Measurements from ENCODE around the gene TMEM35B.

- no peak for TF ChIP-seq CTCF (conservative IDR thresholded peaks at IDR 0.05 in 1 of 2, IDR thresholded peaks at IDR 0.05 in 1 of 2; ENCODE audit: extremely low read depth in 1 of 2, insufficient read depth in 1 of 2, low read depth in 1 of 2, low read length in 2 of 2)
- TF ChIP-seq EZH2 (IDR thresholded peaks at IDR 0.05; ENCODE audit: borderline replicate concordance, low read length): no peak
These were observed 6.2 kb downstream of the TMEM35B start for GRCh38 chr1:34978921-34979320.

Data from mammary epithelial cell (primary cell).